Measurements from ENCODE around the gene CLCC1.

Gene CLCC1

GRCh38 chr1:108916788-108917187 lies 46.5 kb downstream of the CLCC1 start:
- no peak for DNase-seq (ENCODE audit: low read depth in 3 of 3)

Measured in stimulated activated CD4-positive, alpha-beta T cell treated with anti-CD3 and anti-CD28 coated beads, TNF-alpha, amount 100 ng/mL, for 48 hours (primary cell).